Subcutaneous adipose tissue (tissue), 4 donors: ENCODE data around the gene UNKL. TPM values are rescaled to one million over a fixed set of nuclear protein-coding genes. Genes with fewer than 3 reads are reported as not detected.

Source experiments
- CTCF ChIP-seq: fragments of 450-650 bp; IDR thresholded peaks from one replicate; pipeline ENCODE4 v1.5.1; 2016; ENCODE audit warnings: low read depth, mild to moderate bottlenecking, control low read depth, antibody characterized with exemption, moderate library complexity
- total RNA-seq, 4 donors: library from RNA; depleted of rRNA; stranded (reverse); fragments of >200 nt; gene quantifications; one replicate each; pipeline ENCODE4 v1.1.0, GENCODE V29; 2016

Gene UNKL
- total RNA-seq, 4 donors from 2014 or later = 14.3 to 49.2 (median 25.9) TPM

GRCh38 chr16:1403036-1403435 lies 11.5 kb downstream of the UNKL start:
- no peak for TF ChIP-seq CTCF

- no peak for TF ChIP-seq CTCF
Measured at GRCh38 chr16:1401758-1402154, 12.7 kb downstream of the UNKL start.

- no peak for TF ChIP-seq CTCF
Measured at GRCh38 chr16:1401061-1401757, 13.3 kb downstream of the UNKL start.

- no peak for TF ChIP-seq CTCF
Measured at GRCh38 chr16:1398826-1399581, 15.5 kb downstream of the UNKL start.

- TF ChIP-seq CTCF = no peak
Measured at GRCh38 chr16:1398351-1398750, 16.2 kb downstream of the UNKL start.

- no peak for TF ChIP-seq CTCF
Measured at GRCh38 chr16:1397779-1398178, 16.7 kb downstream of the UNKL start.

- TF ChIP-seq CTCF = no peak
Measured at GRCh38 chr16:1395444-1396031, 19.0 kb downstream of the UNKL start.
